GM06990 (cell line): ENCODE data around the gene TMEM14A.

Source experiments
- DNase-seq: peaks from one replicate; pipeline ENCODE4 v3.0.0-alpha.2; 2011; ENCODE audit not compliant: insufficient read length; ENCODE audit errors: extremely low read depth
- H3K27me3 ChIP-seq: replicated peaks from 2 replicates; pipeline ENCODE4 v1.6.0; 2011; ENCODE audit warnings: low read length; ENCODE audit not compliant: control insufficient read depth, insufficient read depth
- H3K36me3 ChIP-seq: 2 replicates; pipeline ENCODE4 v1.5.1; 2011; ENCODE audit warnings: low read length; ENCODE audit not compliant: control insufficient read depth, insufficient read depth
- H3K4me3 ChIP-seq: replicated peaks from 2 replicates; pipeline ENCODE4 v1.5.1; 2011; ENCODE audit warnings: low read depth, mild to moderate bottlenecking, control low read depth, low read length
- TF ChIP-seq, protein P1 (sequence below): IDR thresholded peaks from 2 replicates; pipeline ENCODE4 v1.5.1; 2011; ENCODE audit warnings: low read length, control low read depth, mild to moderate bottlenecking, inconsistent platforms; ENCODE audit not compliant: insufficient read depth, poor library complexity, severe bottlenecking

Gene TMEM14A

DNA sequence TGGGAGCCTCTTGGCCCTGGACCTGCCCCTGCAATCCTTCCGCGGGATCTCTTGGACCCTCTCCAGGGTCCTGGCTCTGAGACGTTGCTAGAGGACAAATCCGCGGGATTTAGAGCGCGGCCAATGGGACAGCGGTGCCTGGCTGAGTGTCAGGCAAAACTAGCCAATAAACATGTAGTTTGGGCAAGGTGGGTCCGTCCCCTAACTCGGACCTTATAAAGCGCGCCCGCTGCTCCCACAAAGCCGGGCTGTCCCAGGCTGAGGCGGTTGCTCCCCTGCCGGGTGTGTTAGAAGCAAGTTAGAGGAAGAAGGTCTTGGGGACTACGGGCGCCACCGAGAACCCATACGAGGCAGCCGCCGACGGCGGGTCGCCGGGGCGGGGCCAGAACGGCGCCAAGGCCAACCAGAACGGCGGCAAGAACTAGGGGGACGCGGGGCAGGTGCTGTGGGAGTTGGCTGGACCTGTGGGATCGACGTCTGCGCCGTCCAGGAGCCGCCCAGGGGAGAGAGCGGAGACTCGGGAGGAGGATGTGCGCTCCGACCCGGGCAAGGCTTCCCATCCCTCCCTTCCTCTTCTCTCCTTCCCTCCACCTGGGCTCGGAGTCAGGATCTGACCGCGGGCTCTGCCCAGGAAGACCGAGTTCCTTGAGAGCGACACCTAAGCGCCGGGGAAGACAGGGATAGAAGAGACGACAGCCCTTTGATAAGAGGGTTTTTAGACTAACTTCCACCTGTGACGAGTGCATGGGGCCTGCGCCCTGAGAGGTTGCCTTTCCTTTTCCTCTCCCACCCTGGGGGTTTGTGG, 6.5 kb upstream of the TMEM14A start:
- TF ChIP-seq, protein P1, sequence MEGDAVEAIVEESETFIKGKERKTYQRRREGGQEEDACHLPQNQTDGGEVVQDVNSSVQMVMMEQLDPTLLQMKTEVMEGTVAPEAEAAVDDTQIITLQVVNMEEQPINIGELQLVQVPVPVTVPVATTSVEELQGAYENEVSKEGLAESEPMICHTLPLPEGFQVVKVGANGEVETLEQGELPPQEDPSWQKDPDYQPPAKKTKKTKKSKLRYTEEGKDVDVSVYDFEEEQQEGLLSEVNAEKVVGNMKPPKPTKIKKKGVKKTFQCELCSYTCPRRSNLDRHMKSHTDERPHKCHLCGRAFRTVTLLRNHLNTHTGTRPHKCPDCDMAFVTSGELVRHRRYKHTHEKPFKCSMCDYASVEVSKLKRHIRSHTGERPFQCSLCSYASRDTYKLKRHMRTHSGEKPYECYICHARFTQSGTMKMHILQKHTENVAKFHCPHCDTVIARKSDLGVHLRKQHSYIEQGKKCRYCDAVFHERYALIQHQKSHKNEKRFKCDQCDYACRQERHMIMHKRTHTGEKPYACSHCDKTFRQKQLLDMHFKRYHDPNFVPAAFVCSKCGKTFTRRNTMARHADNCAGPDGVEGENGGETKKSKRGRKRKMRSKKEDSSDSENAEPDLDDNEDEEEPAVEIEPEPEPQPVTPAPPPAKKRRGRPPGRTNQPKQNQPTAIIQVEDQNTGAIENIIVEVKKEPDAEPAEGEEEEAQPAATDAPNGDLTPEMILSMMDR: no peak
- H3K27me3 ChIP-seq: no peaks in the 10 kb centered on the region
- peak; percentile 87 for DNase-seq

DNA sequence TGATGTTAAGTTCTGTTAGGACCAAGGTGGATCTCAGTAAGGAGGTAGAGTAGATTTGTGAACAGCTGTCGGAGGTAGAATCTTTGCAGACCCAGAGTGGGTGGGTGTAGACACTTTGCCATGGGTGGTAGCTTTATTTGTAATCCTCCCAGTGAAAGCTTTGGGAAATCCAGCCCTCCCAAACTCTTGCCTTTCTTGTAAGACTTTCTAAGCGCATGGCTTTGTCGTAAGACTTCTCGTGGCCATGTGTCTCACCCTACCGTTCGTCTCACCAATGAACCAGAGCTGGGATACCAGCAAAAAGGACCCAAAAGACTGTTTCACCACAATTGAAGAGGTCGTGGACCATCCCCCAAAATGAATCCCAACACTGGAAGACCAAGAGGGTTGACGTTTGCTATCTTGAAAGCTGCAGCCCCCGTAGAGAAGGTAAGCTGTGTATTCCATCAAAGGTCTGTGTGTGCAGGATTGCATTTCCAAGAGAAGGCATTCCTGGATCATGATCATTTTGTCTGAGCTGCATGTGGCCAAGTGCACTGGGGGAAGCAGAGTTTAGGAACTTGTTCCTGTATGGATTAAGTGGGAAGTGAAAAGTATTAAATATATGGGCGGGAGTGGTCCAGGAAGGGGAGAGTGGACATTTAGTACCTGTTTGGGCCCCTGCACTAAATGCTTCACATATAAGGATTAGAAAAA, 5.8 kb upstream of the TMEM14A start:
- no peak for DNase-seq
- TF ChIP-seq, protein P1: no peak
- Histone ChIP-seq H3K27me3 (no peaks in the 10 kb centered on the region), H3K36me3 (no peaks in the 10 kb centered on the region), H3K4me3 (peak overlapping the region; percentile 81)

More for the DNA sequence above, 6.5 kb upstream of the TMEM14A start:
- peak overlapping the region; percentile 81 for H3K4me3 ChIP-seq
- H3K36me3 ChIP-seq: no peaks in the 10 kb centered on the region

DNA sequence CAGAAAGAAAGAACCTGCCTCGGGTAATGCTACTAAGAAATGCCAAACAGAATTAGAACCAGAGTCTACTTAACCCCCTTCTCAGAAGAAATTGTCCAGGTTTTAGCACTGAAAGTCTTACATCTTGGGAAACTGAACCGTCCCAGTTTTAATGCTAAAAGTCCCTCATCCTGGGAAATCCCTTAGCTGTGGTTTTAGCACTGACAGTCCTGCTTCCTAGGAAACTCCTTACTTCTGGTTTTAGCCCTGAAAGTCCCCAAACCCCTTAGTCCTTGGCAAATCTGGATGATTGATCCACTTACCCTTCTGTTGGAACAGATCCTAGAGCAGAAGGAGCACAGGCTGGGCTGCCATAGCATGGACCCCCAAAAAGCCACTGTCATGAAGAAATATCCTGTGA, 4.8 kb upstream of the TMEM14A start:
- no peak for DNase-seq
- Histone ChIP-seq H3K27me3 (no peaks in the 10 kb centered on the region), H3K4me3 (peak overlapping the region; percentile 81), H3K36me3 (no peaks in the 10 kb centered on the region)
- TF ChIP-seq, protein P1: no peak

DNA sequence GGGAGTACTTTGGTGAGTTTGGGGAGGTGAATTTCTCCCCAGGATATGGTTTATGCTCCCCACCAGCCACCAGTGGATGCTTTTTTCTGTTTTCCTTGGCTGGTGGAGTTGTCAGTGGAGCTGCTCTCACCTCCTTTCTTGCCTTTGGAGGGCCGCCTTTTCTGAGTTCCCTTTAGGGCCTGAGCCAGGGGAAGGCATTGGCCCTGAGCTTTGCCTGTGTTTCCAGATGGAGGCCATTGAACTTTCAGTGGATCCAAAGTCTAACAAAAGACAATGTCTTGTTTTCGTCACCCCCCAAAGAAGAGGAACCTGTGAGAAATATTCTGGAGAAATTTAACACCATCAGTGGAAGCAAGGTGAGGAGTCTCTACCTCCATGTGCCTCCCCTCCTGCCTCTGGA, 4.4 kb upstream of the TMEM14A start:
- Histone ChIP-seq H3K27me3 (no peaks in the 10 kb centered on the region), H3K36me3 (no peaks in the 10 kb centered on the region), H3K4me3 (peak overlapping the region; percentile 81)
- DNase-seq: no peak
- TF ChIP-seq, protein P1: no peak

DNA sequence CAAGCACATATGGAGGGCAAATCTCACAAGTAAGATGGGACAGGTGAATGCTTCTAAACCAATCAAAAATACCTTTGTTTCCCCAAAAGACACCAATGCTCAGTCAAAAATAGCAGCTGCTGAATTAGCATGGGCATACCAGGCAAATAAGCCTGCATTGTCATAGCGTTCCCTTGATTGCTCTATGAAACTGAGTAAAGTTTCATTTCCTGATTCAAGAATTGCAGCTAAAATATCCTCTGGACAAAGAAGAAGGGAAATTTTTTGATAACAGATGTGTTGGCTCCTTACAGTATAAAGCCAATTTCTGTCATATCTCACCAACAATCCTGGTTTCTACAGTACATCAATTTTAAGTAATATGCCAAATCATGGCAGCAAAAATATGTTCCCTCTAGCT, 3.3 kb upstream of the TMEM14A start:
- Histone ChIP-seq H3K27me3 (no peaks in the 10 kb centered on the region), H3K36me3 (no peaks in the 10 kb centered on the region), H3K4me3 (no peak overlapping the region)
- peak; percentile 29 for DNase-seq
- TF ChIP-seq, protein P1: no peak
